Lower leg skin (tissue), 4 donors: ENCODE results near the gene PRCC. TPM values are rescaled to one million over a fixed set of nuclear protein-coding genes. Genes with fewer than 3 reads are reported as not detected.
"Not testable (repeated sequence)": the region's sequence is repeated elsewhere in the genome, so short reads cannot be mapped to it uniquely, and the experiment has no call there.

ENCODE experiments used
- DNase-seq, 2 donors: peaks; one replicate each; pipeline ENCODE4 v3.0.0-alpha.2; 2019; ENCODE audit warnings: low spot score in 2 of 2
- H3K4me3 ChIP-seq: fragments of 200-600 bp; sonication (generic); 2 replicates; pipeline ENCODE4 v1.5.1; 2017; ENCODE audit warnings: mild to moderate bottlenecking, low read depth; ENCODE audit not compliant: poor library complexity, severe bottlenecking
- CTCF ChIP-seq, 3 donors: fragments of 450-650 bp; IDR thresholded peaks; one replicate each; pipeline ENCODE4 v1.5.1; 2016; ENCODE audit warnings: antibody characterized with exemption in 3 of 3, mild to moderate bottlenecking in 3 of 3, moderate library complexity in 2 of 3
- POLR2A ChIP-seq, 2 donors: fragments of 450-650 bp; IDR thresholded peaks; one replicate each; pipeline ENCODE4 v1.6.1; 2016 to 2017; ENCODE audit warnings: antibody characterized with exemption in 2 of 2, mild to moderate bottlenecking in 1 of 2, moderate library complexity in 1 of 2
- WGBS, 2 donors: methylation state at CpG; one replicate each; pipeline ENCODE4 v1.1.5; 2018; 5-methylcytosine and 5-hydroxymethylcytosine counted together
- intact Hi-C: fragments of 100-400 bp; cut with DNase I; formaldehyde crosslinking; loops from one replicate; pipeline ENCODE4 v1.15.0; 2023; ENCODE audit warnings: low total_unique reads
- total RNA-seq, 4 donors: library from RNA; depleted of rRNA; stranded (reverse); fragments of >200 nt; gene quantifications; one replicate each; pipeline ENCODE4 v1.1.0, GENCODE V29; 2016

PRCC gene
- total RNA-seq, 4 donors from 2014 or later, result 35.4 to 45.6 (median 38.8) TPM

GRCh38 chr1:156760796-156761104, 6.6 kb upstream of the PRCC start:
- intact Hi-C loops, result no loop called here
- no peak overlapping the region for H3K4me3 ChIP-seq
- TF ChIP-seq POLR2A (IDR thresholded peaks at IDR 0.05) (no peak), CTCF (IDR thresholded peaks at IDR 0.05) (no peak)
- DNase-seq, result no peak
- WGBS, 2 donors, result 70 to 78% methylated on average over 4 of the region's 4 CpGs

GRCh38 chr1:156765136-156765535, 2.2 kb upstream of the PRCC start:
- 96 to 98% methylated on average over 15 of the region's 15 CpGs for WGBS, 2 donors
- H3K4me3 ChIP-seq, intact Hi-C loops: not testable (repeated sequence)
- peak in 1 of 2 donors; percentile 61 for DNase-seq

- TF ChIP-seq CTCF (IDR thresholded peaks at IDR 0.05) (no peak), POLR2A (IDR thresholded peaks at IDR 0.05) (no peak)
- DNase-seq, result no peak
- WGBS, 2 donors, result 83 to 90% methylated on average over 5 of the region's 5 CpGs
- intact Hi-C loops, result no loop called here
- no peak overlapping the region for H3K4me3 ChIP-seq
Observed at GRCh38 chr1:156765666-156766065, 1.7 kb upstream of the PRCC start.

GRCh38 chr1:156766298-156767100, 836 bp upstream of the PRCC start:
- intact Hi-C loops, result no loop called here
- peak in 1 of 2 donors; percentile 93 for DNase-seq
- TF ChIP-seq POLR2A (IDR thresholded peaks at IDR 0.05) (no peak), CTCF (IDR thresholded peaks at IDR 0.05) (no peak)
- WGBS, 2 donors, result 7 to 12% methylated on average over 14 of the region's 14 CpGs
- H3K4me3 ChIP-seq, result peak overlapping the region; percentile 34

GRCh38 chr1:156767879-156768604, 707 bp downstream of the PRCC start:
- TF ChIP-seq CTCF (IDR thresholded peaks at IDR 0.05), result no peak
- H3K4me3 ChIP-seq, result peak overlapping the region; percentile 92
- intact Hi-C loops, result no loop called here
- 1% methylated on average over 8 to 21 of the region's 31 CpGs for WGBS, 2 donors
- DNase-seq, result peak in 1 of 2 donors; percentile 90

- intact Hi-C loops, result no loop called here
- TF ChIP-seq POLR2A (IDR thresholded peaks at IDR 0.05), result no peak
- 18 to 20% methylated on average over 8 of the region's 8 CpGs for WGBS, 2 donors
- H3K4me3 ChIP-seq, result peak overlapping the region; percentile 92
- DNase-seq, result no peak
Observed at GRCh38 chr1:156768610-156769295, 1.4 kb downstream of the PRCC start.
